GM21619 (cell line): ENCODE results near the gene LENEP.

Source experiments
- ATAC-seq: cut with Tn5 transposase; IDR thresholded peaks from one replicate; pipeline ENCODE4 v1.9.1; 2021; ENCODE audit not compliant: unreplicated experiment

Gene LENEP

DNA sequence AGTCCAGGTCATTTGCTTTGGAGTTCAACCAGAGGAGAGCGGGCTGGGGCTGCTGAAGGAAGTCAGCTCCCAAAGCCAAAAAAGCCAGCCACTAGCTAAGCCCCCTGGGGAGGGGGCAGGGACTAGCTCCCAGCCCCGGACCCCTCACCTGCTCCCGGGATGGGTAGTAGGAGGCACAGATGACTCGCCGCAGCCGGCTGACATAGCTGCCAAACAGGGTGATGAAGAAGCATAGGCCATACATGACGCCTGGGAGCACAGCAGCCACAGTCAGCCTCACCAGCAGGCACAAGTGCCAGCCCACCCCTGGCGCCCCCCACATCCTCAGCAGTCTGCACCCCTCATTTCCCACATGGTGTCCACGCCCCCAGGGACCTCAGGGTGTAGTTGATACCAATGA lies 32.8 kb downstream of the LENEP start:
- ATAC-seq, result no peak

DNA sequence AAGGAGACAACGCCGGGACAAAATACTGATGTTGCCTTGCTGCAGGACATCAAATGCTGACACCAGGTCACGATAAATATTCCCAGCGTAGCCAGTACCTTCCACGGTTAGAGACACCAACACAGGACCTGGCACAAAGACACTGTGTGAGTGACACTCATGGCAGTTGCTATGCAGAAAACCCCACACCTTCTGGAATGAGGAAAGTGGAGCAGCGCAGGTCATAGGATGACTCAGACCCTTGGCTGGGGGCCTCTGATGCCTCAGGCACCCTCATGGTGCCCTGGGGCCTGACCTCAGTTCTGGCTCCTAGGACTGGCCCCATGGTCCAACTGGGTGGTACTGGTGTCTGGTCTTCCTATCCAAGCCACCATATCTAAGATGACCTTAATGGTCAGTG lies 33.2 kb downstream of the LENEP start:
- no peak for ATAC-seq

DNA sequence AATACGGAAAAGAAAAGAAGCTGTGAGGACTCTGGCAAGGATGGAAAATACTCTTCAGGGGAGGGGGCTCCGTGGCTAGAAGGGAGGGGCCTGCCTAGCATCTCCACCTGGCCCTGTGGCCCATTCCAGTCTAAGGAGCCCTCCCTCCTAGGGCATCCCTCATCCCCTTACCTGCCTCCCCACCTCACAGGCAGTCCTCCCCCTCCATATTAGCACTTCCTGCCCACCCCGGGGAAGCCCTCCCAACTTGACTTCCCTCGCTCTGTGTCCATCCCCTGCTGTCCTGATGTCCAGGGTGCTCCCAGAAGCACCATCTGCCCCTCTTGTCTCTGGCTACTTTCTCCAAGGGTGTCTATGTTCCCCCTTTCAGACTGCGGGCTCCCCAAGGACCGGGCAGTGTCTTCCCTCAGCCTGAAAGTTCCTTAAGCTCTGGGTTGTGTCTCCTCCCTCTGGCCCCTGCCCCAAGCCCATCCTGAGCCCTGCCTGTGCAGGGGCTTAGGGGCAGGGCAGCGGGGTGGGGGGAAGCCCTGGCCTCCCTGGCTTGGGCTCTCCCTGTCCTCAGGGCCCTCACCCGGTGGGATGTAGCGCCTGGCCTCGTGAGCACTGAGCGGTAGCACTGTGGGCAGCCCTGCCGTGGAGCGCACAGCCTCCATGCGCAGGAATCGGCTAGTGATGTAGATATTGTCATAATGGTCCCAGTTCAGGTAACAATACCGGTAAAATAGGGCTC lies 36.3 kb downstream of the LENEP start:
- no peak for ATAC-seq

DNA sequence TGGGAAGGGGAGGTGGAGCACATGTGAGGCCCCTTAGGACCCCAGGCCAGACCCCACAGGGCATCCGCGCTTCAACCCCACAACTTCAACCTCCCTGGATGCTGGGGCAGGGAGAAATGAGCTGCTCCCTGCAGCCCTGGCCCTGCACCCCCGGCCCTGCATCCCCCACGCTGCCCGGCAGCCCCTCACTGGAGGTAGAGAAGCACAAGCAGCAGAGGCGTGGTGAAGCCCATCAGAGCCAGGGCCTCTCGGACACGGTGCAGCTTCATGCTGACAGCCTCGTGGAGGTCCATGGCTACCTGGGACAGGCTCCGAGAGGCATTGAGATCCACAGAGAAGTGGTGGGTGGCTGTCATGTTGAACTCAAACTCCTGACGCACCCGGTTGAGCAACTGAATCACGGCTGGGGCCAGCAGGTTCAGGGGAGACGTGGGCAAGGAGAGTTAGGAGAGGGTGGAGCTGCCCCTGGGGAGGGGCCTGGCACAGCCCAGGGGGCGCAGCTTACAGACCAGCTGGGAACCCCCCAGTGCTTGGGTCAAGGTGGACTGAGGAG lies 36.9 kb downstream of the LENEP start:
- no peak for ATAC-seq

DNA sequence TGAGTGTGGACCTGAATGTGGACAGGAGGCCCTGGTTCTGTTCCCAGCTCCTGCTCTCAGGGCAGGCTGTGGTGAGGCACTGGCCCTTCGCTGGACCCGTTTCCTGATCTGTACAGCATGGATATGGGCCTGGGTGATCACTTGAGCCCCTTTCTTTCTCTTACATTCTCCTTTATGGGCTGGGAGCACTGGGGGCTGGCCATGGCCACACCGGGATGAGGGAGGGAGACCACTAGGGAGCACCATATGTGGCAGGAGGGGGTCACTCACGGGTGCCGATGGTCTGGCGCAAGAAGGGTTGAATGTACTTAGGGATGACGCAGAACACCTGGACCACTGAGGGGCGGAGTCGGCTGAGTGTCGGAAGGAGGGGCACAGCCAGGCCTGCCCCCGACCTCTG lies 37.5 kb downstream of the LENEP start:
- ATAC-seq, result no peak

DNA sequence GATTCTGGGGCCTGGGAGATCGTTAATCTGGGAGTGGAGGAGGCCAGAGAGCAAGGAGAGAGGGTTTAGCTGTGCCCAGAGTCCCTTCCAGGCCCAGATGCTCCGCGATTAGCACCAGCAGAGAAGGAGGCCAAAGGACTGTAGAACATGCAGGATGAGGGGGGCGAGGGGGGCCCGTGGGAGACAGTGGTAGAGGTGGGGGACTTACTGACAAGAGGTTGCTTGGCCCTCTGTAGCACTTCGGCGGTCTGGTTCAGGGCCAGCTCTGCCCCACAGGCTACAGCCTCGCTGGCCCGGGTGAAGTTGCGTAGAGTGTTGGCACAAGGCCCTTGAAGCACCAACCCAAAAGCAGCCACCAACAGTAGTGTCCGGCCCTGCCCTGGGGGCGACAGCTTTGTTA lies 39.5 kb downstream of the LENEP start:
- no peak for ATAC-seq

DNA sequence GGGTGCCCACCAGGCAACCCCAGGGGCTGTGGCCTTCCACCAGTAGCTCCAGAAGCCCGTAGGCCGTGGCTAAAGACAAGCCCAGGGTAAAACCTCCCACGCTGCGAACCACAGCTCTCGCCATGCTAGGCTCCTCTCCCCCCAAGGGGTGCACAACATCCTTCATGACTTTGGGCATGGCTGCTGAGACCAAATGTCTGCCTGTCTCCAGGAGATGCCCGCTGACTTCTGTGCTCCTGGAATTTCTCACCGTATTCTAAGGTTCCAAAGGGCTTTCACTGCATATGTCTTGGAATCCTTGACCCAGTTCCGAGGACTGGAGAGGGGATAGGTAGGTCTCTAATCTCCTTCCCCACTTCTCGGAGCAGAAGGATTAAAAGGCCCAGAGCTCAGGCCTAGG lies 40.1 kb downstream of the LENEP start, which contains the start of the genes DCST1 and DCST2:
Gene DCST1 (plus strand): TSS at position 301 of the 400 bp plus-strand sequence. CDS start 213 bp downstream, outside the sequence.
Gene DCST2 (minus strand): TSS at position 258 of the 400 bp plus-strand sequence. CDS start 80 bp downstream, at position 178.
- ATAC-seq, result no peak

DNA sequence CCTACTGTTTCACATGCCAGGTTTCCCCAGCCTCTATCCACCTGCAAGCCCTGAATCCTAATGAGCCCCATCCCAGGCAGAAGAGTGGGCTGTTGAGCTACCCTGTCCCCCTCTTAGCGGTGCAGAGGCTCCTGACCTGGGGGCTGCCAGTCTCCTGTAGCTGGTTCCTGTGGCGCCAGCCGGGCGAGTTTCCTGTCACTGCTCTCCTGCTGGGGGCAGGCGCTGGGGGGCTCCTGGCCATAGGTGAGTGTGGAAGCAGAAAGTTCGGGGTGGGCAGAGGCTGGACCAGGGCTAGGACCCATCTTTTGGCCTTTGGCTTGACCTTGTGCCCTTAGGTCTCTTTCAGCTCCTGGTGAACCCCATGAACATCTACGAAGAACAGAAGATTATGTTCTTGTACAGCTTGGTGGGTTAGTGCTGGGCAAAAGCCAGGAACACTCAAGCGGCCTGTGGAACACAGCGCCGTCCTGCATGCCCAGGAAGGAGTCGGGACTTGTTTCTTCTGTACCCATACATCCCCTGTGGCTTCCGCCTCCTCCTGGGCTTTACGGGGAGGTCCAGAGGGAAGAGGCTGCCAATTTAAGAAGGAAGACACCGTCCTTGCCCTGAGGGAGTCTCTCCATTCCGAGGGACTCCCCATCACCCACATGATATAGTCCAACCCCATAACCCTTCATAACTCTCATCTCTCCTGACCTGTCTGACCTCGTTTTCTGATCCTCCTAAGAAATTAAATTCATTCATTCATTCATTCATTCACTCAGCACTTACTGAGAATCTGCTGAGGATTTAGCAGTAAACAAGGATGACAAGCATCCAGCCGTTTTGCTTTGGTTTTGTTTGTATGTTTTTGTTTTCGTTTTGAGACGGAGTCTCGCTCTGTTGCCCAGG lies 41.2 kb downstream of the LENEP start:
- ATAC-seq, result no peak

DNA sequence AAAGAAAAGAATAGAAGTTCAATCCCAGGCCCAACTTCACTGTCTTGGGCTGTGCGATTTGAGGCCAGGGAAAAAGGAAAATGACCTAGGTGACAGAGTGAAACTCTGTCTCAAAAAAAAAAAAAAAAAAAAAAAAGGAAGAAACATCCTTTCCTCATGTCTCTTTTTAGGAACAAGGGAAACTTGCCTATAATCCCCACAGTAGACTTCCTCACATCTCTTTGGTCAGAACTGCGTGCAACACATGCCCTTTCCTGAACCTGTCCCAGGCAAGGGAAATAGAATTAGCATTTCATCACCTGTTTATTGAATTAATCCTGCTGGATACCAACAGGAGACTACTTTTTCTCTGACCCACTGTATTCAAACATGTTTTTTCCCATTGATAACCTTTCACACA lies 42.5 kb downstream of the LENEP start:
- no peak for ATAC-seq

DNA sequence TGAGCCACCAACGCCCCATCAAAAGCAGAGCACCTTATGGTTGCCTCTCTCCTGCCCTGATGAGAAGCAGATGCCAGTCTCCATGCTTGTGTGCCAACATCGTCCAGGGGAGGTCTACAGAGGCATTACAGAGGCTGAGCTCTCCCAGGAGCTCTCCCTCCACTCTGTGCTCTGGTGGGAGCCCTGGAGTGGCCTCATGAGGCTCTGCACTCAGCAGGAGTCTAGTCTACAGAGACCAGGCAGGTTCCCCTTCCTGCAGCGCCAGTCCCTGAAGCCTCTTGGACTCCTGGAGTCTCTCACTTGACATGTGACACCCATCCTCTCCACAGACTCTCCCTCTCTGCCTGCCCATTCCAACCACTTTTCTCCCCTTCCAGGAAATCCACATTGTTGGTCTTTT lies 43.7 kb downstream of the LENEP start:
- no peak for ATAC-seq

DNA sequence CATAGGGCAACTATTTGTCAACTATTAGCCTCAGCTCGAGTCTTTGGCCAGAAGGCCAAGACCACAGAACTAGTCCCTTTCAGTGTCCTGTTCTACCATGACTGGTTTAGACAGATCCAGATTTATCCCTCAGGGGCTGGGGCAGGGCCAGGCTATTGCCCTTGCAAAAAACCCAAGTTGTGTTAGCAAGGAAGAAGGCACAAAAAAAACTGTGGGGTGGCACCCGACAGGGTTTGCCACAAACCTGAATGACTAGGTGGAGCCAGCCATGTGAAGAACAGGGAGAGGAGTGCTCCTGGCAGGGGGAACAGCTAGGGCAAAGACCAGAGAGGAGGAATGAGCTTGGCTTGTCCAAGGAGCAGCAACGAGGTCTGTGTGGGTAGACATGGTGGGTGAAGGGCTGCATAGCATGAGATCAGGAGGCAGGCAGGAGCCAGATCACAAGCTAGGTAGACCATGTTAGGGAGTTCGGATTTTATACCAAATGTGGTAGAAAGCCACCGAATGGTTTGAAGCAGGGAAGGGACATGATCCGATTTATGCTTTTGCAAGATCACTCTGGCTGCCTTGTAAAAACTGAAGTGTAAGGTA lies 44.6 kb downstream of the LENEP start:
- ATAC-seq, result no peak

DNA sequence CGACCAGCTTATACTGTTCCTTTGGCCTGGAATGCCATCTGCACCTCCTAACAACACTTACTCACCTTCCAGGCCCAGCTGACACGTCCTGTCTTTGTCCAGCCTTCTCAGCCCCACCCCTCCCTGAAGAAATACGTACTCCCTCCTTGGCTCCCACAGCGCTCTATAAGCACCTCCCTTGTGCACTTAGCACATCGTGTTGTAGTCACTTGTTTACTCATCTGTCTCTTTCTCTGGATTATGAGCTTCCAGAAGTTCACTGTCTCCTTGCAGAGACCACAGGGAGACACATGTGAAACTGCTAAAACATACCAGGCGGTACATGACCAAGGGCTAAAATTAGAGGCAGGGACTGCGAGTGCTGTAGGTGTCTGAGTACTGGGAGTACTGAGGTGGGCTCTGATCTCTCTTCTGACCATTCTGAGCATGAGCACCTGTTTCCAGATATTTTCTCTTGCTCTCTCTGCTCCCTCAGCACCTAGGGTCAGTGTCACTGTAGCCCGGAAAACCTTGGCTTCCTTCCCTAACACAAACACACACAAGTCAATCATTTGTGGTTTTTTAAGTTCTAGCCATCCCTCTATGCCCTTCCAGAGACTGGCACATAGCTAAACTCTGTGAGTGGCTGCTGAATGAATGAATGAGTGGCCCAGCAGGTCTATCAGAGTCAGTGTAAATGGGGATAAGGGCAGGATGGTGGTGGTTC lies 45.4 kb downstream of the LENEP start:
- no peak for ATAC-seq

DNA sequence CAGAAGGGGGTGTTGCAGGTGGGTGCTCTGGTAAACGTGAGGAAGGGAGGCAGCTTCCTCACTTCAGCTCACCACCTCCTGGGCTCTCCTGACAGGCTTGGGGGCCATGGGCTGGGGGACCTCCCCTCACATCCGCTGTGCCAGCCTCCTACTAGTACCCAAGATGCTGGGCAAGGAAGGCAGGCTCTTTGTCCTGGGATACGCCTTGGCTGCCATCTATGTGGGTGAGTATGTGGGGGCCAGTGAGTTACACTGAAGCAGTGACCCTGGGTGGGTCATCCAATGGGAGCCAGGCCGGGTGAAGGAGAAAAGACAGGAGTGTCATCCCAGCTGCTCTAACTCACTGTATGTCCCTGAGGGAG lies 45.9 kb downstream of the LENEP start:
- no peak for ATAC-seq

DNA sequence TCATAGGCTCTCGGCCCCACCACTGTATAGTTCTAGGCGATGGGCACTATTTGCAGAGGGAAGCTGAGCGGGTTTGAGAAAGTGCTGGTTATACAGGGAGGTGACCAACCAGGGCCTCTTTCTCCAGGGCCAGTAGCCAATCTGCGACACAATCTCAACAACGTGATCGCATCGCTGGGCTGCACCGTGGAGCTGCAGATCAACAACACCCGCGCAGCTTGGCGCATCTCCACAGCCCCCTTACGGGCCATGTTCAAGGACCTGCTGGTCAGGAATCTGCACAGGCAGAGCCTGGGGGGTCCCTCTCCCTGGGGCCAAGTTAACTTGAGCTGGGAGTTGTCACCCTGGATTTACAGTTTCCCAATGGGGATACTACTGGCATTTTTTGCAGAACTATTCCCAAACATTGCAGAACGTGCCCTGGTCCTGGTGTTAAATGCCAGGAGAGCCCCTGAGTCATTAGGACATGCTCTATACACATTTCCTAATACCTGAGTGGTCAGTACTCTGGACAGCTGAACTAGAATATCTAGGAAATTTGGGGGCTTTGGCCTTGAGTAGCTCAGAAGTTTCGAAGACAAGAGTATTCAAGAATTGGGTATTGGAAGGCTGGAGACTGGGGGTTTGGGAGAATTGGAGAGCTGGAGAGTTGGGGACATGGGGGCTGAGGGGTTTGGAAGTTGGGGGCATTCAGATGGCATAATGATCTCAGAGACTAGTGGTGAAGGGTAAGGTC lies 47.1 kb downstream of the LENEP start:
- no peak for ATAC-seq

DNA sequence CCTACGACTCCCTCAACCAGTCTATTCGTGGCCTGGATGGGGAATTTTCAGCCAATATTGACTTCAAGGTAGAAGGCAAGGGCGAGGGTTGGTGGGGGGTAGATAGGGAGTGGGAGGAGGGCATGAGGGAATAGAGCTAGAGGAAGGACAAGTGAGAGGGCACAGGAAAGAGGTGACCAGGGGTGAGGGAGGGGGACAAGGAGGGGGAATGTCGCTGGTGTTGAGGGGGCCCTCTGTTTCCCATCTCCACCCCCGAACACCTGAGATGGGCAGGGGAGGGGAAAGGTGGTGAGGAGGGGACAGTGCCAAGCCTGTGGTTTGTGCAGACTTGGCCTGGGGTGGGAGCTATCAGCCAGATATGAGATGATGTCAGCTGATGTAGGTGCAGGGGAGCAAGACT lies 49.4 kb downstream of the LENEP start:
- no peak for ATAC-seq

DNA sequence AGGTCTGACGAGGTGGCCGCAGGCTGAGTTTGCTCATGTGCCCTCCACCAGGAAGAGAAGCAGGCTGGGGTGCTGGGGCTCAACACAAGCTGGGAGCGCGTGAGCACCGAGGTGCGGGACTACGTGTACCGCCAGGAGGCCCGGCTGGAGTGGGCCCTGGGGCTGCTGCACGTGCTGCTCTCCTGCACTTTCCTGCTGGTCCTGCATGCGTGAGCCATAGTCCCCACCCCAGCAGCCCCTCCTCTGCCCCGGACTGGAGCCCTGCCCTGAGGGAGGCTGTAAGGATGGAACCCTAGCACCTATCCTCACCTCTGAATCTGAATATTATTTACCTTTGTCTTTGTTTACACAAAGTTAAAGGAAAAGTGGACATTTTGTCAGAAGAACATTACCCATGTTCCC lies 49.9 kb downstream of the LENEP start:
- ATAC-seq, result no peak

DNA sequence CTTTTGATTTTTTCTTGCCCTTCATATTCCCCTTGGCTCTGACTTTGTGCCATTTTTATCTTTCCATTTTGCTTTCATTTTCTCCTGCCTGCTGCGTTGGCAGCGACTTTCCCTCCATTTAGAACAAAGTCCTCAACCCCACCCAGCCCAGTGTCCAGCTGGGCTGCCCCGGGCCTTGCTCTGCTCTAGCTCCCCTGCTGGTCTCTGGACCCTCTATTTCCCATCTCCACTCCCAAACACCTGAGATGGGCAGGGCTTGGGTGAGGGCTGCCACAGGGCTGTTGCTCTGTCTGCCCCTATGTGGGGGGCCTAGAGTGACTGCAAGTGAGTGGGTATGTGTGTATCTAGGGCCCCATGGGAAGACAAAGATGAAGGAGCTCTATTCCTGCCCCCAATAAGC lies 50.4 kb downstream of the LENEP start:
- ATAC-seq, result no peak
